ENCODE measurements around the gene CTSL. TPM values are rescaled to one million over a fixed set of nuclear protein-coding genes. Genes with fewer than 3 reads are reported as not detected.

CTSL gene
- polyA plus RNA-seq, 1 donor (not counting 4 experiments of a cell fraction or from before 2014, with no cell fraction given), result 121 TPM

GRCh38 chr9:87681271-87682061 lies 44.5 kb upstream of the CTSL start:
- dilution Hi-C loops (cut with MboI; ENCODE audit: extremely low pct_ligation_motif_present, low sequenced_read_pairs), result no loop called here
- TF ChIP-seq, protein P1, sequence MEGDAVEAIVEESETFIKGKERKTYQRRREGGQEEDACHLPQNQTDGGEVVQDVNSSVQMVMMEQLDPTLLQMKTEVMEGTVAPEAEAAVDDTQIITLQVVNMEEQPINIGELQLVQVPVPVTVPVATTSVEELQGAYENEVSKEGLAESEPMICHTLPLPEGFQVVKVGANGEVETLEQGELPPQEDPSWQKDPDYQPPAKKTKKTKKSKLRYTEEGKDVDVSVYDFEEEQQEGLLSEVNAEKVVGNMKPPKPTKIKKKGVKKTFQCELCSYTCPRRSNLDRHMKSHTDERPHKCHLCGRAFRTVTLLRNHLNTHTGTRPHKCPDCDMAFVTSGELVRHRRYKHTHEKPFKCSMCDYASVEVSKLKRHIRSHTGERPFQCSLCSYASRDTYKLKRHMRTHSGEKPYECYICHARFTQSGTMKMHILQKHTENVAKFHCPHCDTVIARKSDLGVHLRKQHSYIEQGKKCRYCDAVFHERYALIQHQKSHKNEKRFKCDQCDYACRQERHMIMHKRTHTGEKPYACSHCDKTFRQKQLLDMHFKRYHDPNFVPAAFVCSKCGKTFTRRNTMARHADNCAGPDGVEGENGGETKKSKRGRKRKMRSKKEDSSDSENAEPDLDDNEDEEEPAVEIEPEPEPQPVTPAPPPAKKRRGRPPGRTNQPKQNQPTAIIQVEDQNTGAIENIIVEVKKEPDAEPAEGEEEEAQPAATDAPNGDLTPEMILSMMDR (optimal IDR thresholded peaks at IDR 0.05 in 1 of 3, IDR thresholded peaks at IDR 0.05 in 1 of 3, conservative IDR thresholded peaks at IDR 0.05 in 1 of 3; ENCODE audit: extremely low read depth in 1 of 3, insufficient read depth in 2 of 3, low read length in 3 of 3), result no peak
- TF ChIP-seq EZH2 (IDR thresholded peaks at IDR 0.05; ENCODE audit: low read length), result no peak
- Histone ChIP-seq H3K9me3 (ENCODE audit: control insufficient read depth, low read depth, low read length) (no peaks in the 10 kb centered on the region), H3K4me3 (ENCODE audit: control insufficient read depth in 2 of 3, extremely low read depth in 1 of 3, insufficient read depth in 2 of 3, low read depth in 1 of 3, low read length in 3 of 3) (no peak overlapping the region), H3K4me2 (ENCODE audit: control insufficient read depth, extremely low read depth, insufficient read depth, low read depth, low read length) (no peak overlapping the region), H4K20me1 (ENCODE audit: control insufficient read depth, extremely low read depth, insufficient read depth, low read length) (no peaks in the 10 kb centered on the region), H3K9me1 (ENCODE audit: control insufficient read depth, extremely low read depth, insufficient read depth, low read length) (no peaks in the 10 kb centered on the region), H3K79me2 (ENCODE audit: control insufficient read depth, insufficient read depth, low read length) (no peaks in the 10 kb centered on the region), H3K9ac (ENCODE audit: control insufficient read depth, extremely low read depth, insufficient read depth, low read length) (no peak overlapping the region), H3K27me3 (ENCODE audit: control insufficient read depth, extremely low read depth, insufficient read depth, low read length) (no peaks in the 10 kb centered on the region), H2AFZ (ENCODE audit: control insufficient read depth, low read length) (no peak overlapping the region), H3K27ac (ENCODE audit: control insufficient read depth, insufficient read depth, low read length) (no peak overlapping the region), H3K4me1 (ENCODE audit: control insufficient read depth, extremely low read depth, insufficient read depth, low read length) (no peaks in the 10 kb centered on the region), H3K36me3 (ENCODE audit: control insufficient read depth in 2 of 2, extremely low read depth in 1 of 2, insufficient read depth in 2 of 2, low read length in 2 of 2) (no peaks in the 10 kb centered on the region)
- FAIRE-seq, result no peak
- no peak for DNase-seq (ENCODE audit: low read depth, low spot score)

- Histone ChIP-seq H3K4me2 (ENCODE audit: control insufficient read depth, extremely low read depth, insufficient read depth, low read depth, low read length) (no peak overlapping the region), H3K27ac (ENCODE audit: control insufficient read depth, insufficient read depth, low read length) (no peak overlapping the region), H3K27me3 (ENCODE audit: control insufficient read depth, extremely low read depth, insufficient read depth, low read length) (no peaks in the 10 kb centered on the region), H4K20me1 (ENCODE audit: control insufficient read depth, extremely low read depth, insufficient read depth, low read length) (no peaks in the 10 kb centered on the region), H3K9me1 (ENCODE audit: control insufficient read depth, extremely low read depth, insufficient read depth, low read length) (no peaks in the 10 kb centered on the region), H3K4me3 (ENCODE audit: control insufficient read depth in 2 of 3, extremely low read depth in 1 of 3, insufficient read depth in 2 of 3, low read depth in 1 of 3, low read length in 3 of 3) (no peak overlapping the region), H3K36me3 (ENCODE audit: control insufficient read depth in 2 of 2, extremely low read depth in 1 of 2, insufficient read depth in 2 of 2, low read length in 2 of 2) (no peaks in the 10 kb centered on the region), H3K9me3 (ENCODE audit: control insufficient read depth, low read depth, low read length) (no peaks in the 10 kb centered on the region), H3K79me2 (ENCODE audit: control insufficient read depth, insufficient read depth, low read length) (no peaks in the 10 kb centered on the region), H2AFZ (ENCODE audit: control insufficient read depth, low read length) (no peak overlapping the region), H3K9ac (ENCODE audit: control insufficient read depth, extremely low read depth, insufficient read depth, low read length) (no peak overlapping the region), H3K4me1 (ENCODE audit: control insufficient read depth, extremely low read depth, insufficient read depth, low read length) (no peaks in the 10 kb centered on the region)
- dilution Hi-C loops (cut with MboI; ENCODE audit: extremely low pct_ligation_motif_present, low sequenced_read_pairs), result no loop called here
- FAIRE-seq, result no peak
- no peak for TF ChIP-seq EZH2 (IDR thresholded peaks at IDR 0.05; ENCODE audit: low read length)
- TF ChIP-seq, protein P1 (optimal IDR thresholded peaks at IDR 0.05 in 1 of 3, IDR thresholded peaks at IDR 0.05 in 1 of 3, conservative IDR thresholded peaks at IDR 0.05 in 1 of 3; ENCODE audit: extremely low read depth in 1 of 3, insufficient read depth in 2 of 3, low read length in 3 of 3), result no peak
- no peak for DNase-seq (ENCODE audit: low read depth, low spot score)
Observed at GRCh38 chr9:87682085-87682484, 43.8 kb upstream of the CTSL start.

Data from keratinocyte (primary cell).